Mucosa of gallbladder (tissue), 1 donor: ENCODE data around the gene LDHA. TPM values are rescaled to one million over a fixed set of nuclear protein-coding genes. Genes with fewer than 3 reads are reported as not detected.

Experiments
- DNase-seq: peaks from one replicate; pipeline ENCODE4 v3.0.0-alpha.2; 2020; ENCODE audit warnings: low spot score
- total RNA-seq: library from RNA; stranded (reverse); gene quantifications from one replicate; pipeline ENCODE4 v1.2.1, GENCODE V29; 2021
- donor health status: DM: no; HTN: no; CAD: no.

The LDHA gene
- total RNA-seq = 298 TPM

DNA sequence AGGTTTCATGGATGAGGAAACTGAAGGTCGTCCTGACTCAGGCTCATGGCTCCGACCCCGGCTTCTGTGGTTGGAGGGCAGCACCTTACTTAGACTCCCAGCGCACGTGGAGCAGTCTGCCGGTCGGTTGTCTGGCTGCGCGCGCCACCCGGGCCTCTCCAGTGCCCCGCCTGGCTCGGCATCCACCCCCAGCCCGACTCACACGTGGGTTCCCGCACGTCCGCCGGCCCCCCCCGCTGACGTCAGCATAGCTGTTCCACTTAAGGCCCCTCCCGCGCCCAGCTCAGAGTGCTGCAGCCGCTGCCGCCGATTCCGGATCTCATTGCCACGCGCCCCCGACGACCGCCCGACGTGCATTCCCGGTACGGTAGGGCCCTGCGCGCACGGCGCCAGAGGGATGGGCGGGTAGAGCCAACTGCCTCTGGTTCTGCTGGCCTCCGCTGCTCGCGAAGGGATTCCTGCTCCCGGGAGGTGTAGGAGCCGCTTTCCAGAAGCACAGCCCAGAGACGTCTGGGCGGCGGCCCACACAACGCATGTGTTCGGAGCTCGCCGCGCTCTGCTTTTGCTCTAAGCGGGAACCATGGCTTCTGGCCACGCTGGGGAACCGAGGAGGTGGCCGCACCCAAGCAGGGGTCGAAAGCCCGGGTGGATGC is at the start of gene LDHA:
Gene LDHA (plus strand): TSS at position 289 of the 653 bp plus-strand sequence. CDS start 2,280 bp downstream, outside the sequence.
- peak; percentile 98 for DNase-seq

- DNase-seq = no peak
Measured at GRCh38 chr11:18347471-18348125, 46.8 kb upstream of the LDHA start.

DNA sequence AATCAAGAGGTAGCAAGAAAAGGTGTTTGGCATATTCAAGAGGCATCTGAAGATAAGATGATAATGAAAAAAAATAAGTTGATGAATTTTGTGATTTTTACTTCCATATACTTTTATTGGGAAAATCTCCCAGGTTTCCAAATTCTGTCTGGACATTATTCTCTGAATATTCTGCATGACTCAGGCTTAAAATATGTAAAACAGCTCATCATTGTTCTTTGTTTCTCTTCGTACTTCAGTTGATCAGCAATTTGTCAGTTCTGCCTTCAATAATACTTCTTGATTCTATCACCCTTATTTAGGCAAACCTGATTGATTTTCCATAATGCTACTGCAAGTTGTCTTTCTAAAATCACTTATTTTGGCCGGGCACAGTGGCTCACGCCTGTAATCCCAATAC is 41.8 kb upstream of the LDHA start:
- DNase-seq = no peak

DNA sequence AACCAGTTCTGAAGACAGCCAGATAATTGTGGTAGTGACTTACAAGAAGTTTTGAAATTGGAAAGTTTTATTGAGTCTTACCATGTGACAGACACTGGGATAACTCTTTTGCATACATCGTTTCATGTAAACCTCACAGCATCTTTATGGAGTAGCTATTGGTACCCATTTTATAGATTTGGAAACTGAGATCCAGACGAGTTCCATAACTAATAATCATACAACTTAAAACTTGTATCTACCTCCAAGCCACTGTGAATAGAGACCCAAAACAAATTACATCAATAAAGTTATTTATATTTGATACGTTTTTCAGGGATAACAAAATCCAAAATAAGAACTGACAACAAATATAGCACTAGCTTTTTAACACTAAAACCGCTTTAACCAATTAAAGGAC is 35.7 kb upstream of the LDHA start:
- no peak for DNase-seq

GRCh38 chr11:18361154-18361553 is 33.2 kb upstream of the LDHA start:
- no peak for DNase-seq

GRCh38 chr11:18364495-18365073 is 29.8 kb upstream of the LDHA start:
- no peak for DNase-seq

DNA sequence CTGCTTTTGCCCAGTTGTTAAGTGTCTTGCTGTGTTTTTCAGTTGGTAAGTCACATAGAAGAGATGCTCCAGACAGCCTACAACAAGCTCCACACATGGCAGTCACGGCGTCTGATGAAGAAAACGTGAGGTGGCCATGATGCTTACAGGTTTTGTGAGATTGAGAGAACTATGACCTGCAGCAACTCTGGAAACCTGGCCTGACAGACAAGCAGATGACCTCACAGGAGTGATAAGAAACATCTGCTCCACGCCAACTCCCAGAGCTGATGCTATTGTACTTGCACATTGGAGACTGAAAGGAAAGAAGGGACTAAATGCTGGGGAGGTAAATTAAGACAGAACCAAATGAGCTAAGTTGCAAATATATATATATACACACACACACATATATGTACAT is 28.6 kb upstream of the LDHA start:
- no peak for DNase-seq

- no peak for DNase-seq
Measured at GRCh38 chr11:18366286-18366685, 28.1 kb upstream of the LDHA start.

- DNase-seq = no peak
Measured at GRCh38 chr11:18367431-18367830, 26.9 kb upstream of the LDHA start.

- DNase-seq = no peak
Measured at GRCh38 chr11:18368221-18368620, 26.1 kb upstream of the LDHA start.

DNA sequence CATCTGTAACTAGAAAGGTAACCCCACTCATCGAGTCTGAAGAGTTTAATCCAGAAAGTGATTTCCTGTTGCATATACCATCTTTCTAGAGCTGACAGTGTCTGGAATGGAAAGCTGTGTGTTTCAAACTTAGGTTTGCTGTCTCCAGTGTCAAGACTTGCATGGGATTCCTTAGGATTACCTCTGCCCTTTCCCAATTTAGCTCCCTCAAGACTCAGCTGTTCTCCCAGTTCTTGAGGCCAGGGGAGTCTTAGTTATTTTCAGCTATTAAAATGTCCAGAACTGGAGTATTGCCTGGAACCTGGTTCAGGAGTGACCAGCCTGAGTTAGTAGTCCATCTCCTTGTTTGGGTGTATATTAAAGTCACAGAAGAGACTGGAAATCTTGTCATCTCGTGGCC is 25.0 kb upstream of the LDHA start:
- no peak for DNase-seq

GRCh38 chr11:18371279-18371678 is 23.1 kb upstream of the LDHA start:
- no peak for DNase-seq

DNA sequence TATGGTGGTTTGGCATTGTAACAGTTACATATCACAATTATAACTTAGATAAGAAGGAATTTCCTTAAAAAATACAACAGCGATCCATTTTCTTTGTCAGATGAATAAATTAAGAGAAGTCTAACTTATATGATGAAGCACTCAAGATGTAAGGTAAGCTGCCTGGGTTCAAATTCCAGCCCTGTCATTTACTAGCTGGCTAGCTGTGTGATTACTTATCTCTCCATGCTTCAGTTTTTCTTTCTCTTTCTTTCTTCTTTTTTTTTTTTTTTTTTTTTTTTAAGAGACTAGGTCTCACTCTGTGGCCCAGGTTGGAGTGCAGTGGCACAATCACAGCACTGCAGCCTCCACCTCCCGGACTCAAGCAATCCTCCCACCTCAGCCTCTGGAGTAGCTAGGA is 22.2 kb upstream of the LDHA start:
- no peak for DNase-seq

GRCh38 chr11:18374956-18375355 is 19.4 kb upstream of the LDHA start:
- no peak for DNase-seq

GRCh38 chr11:18375941-18376340 is 18.4 kb upstream of the LDHA start:
- no peak for DNase-seq

GRCh38 chr11:18379201-18379600 is 15.2 kb upstream of the LDHA start:
- DNase-seq = no peak

- peak; percentile 82 for DNase-seq
Measured at GRCh38 chr11:18383388-18384156, 10.8 kb upstream of the LDHA start.

DNA sequence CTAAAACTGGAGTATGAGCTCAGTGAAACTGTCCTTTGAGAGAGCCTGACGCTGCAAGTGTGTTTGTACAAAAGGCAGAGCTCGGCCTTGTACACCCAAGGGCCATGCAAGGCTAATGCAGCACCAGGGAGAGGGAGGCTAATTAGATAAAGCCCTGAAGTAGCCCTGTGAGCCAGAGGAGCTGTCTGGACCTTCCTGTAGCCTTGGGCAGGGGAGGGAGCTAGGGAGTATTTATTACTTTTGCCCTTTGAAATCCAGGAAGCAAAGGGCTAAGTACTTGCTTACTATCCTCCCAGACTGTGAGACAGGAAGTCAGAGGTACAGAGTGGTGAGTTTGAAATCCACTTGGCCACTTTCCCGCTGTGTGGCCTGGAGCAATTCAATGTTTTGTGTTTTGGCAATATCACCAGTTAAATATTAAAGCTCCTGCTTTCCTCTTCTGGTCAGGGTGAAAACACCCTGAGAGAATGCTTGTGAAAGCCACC is 10.2 kb upstream of the LDHA start:
- peak; percentile 81 for DNase-seq

DNA sequence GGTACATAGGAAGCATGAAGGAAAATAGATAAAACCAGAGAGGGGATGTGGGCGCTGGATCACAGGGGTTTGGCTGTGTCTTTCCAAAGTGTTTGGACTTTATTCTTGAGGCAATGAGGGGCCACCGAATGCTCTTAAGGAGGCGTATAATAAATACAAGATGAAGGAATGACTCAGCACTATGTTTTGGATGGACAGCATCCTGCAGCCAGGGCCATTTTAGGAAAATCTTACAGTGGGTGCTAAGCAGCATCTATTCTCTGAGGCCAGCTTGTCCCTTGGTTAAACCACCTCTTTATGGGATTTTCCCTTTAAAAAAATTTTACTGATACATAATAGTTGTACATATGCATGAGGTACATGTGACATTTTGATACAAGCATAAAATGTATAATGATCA is 4.3 kb upstream of the LDHA start:
- no peak for DNase-seq

DNA sequence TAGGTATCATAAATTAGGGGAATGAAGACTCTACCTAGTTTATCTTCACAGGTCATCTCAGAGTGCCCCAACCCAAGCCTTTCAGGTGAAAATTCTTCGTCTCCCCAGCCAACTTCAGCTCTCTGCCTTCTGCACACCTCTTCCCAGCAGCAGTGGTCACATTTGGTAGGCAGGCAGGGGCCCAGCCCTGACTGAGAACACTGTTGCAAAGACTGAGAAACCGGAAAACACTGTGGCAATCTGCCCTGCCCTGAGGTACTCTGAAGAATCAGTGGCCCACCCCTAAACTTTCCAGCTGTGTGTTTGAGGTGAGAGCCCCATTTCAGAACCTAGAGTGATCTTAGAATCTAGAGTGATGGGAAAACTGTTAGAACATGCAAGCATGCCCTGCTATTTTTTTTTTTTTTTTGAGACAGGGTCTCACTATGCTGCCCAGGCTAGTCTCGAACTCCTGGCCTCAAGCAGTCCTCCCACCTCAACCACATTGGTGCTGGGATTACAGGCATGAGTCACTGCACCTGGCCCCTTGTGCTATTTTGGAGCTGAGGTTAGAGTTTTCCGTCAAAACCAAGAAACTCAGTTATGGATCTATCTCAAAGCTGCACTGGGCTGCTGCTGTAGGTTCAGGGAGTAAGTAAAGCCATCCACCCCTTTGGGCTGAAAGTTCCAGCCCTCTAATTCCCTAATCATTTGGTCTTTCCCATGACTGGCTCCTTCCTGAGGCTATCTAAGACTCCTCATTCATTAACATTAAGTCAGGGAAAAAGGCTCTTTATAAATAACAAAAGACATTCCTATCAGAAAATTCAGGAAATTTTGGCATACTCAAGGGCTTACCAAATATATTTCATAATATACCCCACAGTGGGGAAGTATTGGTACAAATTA is 1.7 kb upstream of the LDHA start:
- no peak for DNase-seq

GRCh38 chr11:18393581-18394274 is 635 bp upstream of the LDHA start:
- DNase-seq = no peak
